HG03558 (cell line): Measurements from ENCODE around the gene LPGAT1.
"Not testable (repeated sequence)": the region's sequence is repeated elsewhere in the genome, so short reads cannot be mapped to it uniquely, and the experiment has no call there.

Source experiments
- ATAC-seq: cut with Tn5 transposase; IDR thresholded peaks from one replicate; pipeline ENCODE4 v1.9.1; 2021; ENCODE audit warnings: moderate number of reproducible peaks; ENCODE audit not compliant: unreplicated experiment; ENCODE audit errors: extremely low read depth

Gene LPGAT1

GRCh38 chr1:211710566-211711314 lies 119.8 kb downstream of the LPGAT1 start:
- no peak for ATAC-seq

GRCh38 chr1:211708926-211709325 lies 121.6 kb downstream of the LPGAT1 start:
- no peak for ATAC-seq

GRCh38 chr1:211708006-211708405 lies 122.6 kb downstream of the LPGAT1 start:
- ATAC-seq, result no peak

- no peak for ATAC-seq
These were observed 125.0 kb downstream of the LPGAT1 start for GRCh38 chr1:211705467-211706091.

GRCh38 chr1:211704543-211704942 lies 126.0 kb downstream of the LPGAT1 start:
- no peak for ATAC-seq

GRCh38 chr1:211703812-211704537 lies 126.6 kb downstream of the LPGAT1 start:
- no peak for ATAC-seq

GRCh38 chr1:211701733-211702132 lies 128.8 kb downstream of the LPGAT1 start:
- no peak for ATAC-seq

GRCh38 chr1:211699059-211699458 lies 131.5 kb downstream of the LPGAT1 start:
- no peak for ATAC-seq

GRCh38 chr1:211698161-211699026 lies 132.2 kb downstream of the LPGAT1 start:
- peak; percentile 21 for ATAC-seq

- peak; percentile 67 for ATAC-seq
These were observed 133.2 kb downstream of the LPGAT1 start for GRCh38 chr1:211697356-211697755.

- ATAC-seq, result no peak
These were observed 135.3 kb downstream of the LPGAT1 start for GRCh38 chr1:211695135-211695816.

GRCh38 chr1:211693911-211694310 lies 136.7 kb downstream of the LPGAT1 start:
- ATAC-seq, result not testable (repeated sequence)
